Thyroid gland (tissue), 4 donors: ENCODE data around the gene EIF4A3.

Experiments
- POLR2A ChIP-seq, 2 donors: fragments of 450-650 bp; IDR thresholded peaks; one replicate each; pipeline ENCODE4 v1.6.1; 2017; ENCODE audit warnings: antibody characterized with exemption in 2 of 2, mild to moderate bottlenecking in 2 of 2, moderate library complexity in 1 of 2
- TF ChIP-seq, protein P1 (sequence below), 6 experiments: fragments of 200-600 bp in 3 of 6; fragments of 450-650 bp in 3 of 6; sonication (generic) in 3 of 6; IDR thresholded peaks; one replicate each; pipeline ENCODE4 v1.5.1; 2016 to 2019; ENCODE audit warnings: antibody characterized with exemption in 6 of 6, mild to moderate bottlenecking in 2 of 6, inconsistent platforms in 1 of 6, moderate library complexity in 1 of 6

DNA sequence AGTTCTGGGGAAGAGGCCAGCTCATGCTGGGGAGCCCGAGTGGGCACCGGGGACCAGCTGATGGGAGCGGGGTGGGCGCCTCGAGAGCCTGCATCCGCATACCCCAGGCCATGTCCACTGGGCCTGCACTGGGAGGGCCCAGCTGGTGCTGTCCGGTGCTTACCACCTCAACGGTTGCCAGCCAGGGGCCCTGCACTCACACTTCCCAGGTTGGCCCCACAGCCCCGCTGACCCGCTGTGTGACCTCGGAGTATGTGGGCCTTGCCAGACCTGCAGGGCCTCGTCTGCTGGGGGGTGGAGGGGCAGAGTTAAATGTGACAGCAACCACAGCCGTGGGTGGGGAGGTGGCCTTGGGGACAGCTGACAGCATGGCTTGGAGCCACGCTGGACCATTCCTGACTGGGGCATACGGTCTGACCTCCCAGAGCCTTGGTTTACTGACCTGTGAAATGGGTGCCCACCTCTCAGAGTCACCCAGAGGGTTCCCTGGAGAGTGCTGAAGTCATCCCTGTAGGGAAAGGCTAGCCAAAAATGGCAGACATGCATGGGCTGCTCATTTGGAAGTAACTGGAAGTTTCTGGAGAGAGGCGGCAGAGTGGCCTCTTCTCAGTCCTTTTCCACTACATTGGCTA, 51.0 kb downstream of the EIF4A3 start:
- TF ChIP-seq, protein P1, sequence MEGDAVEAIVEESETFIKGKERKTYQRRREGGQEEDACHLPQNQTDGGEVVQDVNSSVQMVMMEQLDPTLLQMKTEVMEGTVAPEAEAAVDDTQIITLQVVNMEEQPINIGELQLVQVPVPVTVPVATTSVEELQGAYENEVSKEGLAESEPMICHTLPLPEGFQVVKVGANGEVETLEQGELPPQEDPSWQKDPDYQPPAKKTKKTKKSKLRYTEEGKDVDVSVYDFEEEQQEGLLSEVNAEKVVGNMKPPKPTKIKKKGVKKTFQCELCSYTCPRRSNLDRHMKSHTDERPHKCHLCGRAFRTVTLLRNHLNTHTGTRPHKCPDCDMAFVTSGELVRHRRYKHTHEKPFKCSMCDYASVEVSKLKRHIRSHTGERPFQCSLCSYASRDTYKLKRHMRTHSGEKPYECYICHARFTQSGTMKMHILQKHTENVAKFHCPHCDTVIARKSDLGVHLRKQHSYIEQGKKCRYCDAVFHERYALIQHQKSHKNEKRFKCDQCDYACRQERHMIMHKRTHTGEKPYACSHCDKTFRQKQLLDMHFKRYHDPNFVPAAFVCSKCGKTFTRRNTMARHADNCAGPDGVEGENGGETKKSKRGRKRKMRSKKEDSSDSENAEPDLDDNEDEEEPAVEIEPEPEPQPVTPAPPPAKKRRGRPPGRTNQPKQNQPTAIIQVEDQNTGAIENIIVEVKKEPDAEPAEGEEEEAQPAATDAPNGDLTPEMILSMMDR (IDR thresholded peaks at IDR 0.05) = no peak
- TF ChIP-seq POLR2A (IDR thresholded peaks at IDR 0.05) = no peak
